GM19238 (cell line): ENCODE measurements around the gene COL23A1.
"Not testable (repeated sequence)": the region's sequence is repeated elsewhere in the genome, so short reads cannot be mapped to it uniquely, and the experiment has no call there.

Source experiments
- DNase-seq: peaks from one replicate; pipeline ENCODE4 v3.0.0; 2011; ENCODE audit warnings: low spot score; ENCODE audit not compliant: insufficient read length

COL23A1 gene

DNA sequence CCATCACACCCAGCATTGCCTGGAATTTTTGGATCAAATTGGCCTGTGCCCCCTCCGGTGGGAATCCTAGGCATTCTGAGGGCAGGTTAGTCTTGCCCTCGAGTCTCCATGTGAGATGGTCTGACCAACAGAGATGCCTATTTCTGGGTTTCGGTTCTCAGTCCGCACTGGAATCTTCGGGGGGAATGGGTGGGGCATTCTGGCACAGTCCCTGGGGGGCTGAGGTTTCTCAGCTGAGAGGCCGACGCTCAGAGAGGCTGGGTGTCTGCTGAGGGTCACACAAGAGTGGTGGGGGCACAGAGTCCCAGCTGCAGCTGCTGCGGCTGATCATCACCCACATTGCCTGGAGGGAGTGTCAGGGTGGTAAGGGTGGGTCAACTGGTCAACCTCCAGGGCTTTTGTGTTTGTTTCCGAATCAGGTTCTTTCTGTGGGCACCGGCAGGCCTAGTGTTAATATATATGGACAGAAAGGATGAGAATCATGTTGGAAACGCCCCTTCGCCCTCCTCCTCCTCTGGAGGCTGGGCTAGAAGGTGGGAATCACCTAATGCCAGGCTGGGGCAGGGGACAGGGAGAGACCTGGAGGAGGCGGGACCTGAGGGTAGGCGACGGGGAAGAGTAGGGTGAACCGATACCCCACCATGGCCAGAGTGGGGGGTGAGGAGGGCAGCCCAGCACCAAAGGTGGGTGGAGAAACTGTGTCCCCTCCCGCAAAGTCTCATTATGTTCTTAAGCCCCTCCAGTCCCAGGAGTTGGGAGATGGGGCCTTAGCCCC is 208.1 kb downstream of the COL23A1 start:
- no peak for DNase-seq

DNA sequence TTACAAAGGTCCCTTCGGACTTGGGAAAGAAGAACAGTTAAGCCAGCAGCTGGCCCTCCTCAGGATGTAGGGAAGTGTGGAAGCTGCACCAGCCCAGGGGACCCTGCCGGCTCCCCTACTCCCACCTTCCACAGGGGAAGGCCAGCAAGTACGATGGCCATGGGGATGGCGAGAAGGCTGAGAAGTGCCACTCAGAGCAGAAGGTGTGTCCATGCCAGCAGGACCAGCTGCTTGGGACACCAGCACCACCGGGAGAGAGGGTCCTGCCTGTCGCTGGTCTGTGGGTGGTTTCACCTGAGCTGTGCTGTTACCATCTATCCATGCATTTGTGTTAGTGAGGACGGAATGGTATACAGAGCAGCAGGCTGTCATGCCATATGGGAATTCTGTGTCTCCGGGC is 209.0 kb downstream of the COL23A1 start:
- DNase-seq, result no peak

DNA sequence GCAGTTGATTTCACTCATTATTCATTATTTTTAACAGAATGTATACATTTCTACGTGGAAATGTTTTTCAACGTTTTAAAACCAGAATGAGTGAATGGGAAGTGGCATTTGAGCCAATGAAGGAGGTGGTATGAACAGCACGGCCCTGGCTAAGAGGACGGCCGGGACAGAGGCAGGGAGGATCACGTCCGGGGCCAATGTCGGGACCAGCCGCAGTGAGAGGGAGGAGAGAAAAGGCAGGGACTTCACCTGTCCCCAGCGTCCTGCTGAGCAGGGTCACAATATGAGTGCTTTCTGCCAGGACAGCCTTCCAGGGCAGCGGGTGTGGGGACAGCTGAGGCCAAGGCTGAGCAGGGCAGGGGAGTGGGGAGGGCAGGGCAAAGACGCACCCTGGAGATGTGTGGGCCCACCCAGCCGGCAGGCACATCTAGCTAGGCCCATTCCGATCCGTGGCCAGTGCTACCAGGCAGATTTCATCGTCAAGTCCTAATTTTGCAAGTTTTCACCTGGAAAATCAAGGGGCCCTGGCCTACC is 209.6 kb downstream of the COL23A1 start:
- DNase-seq, result no peak

DNA sequence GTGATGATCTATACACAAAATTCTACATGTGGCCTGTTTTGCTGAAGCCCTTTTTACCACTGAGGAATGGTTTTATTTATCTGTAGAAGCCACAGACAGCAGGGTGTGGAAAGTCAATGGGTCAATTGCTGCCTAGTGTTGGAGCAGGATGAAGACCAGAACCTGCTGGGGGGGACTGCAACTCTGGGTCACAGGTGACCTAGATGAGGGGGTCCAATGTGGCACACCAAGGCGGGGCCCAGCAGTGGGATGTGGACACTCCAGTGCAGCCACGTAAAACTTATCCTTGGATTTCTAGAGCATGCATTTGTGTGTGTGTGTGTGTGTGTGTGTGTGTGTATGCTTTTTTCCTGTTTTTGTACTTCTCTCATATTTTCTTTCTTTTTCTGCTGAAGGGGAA is 210.1 kb downstream of the COL23A1 start:
- no peak for DNase-seq

DNA sequence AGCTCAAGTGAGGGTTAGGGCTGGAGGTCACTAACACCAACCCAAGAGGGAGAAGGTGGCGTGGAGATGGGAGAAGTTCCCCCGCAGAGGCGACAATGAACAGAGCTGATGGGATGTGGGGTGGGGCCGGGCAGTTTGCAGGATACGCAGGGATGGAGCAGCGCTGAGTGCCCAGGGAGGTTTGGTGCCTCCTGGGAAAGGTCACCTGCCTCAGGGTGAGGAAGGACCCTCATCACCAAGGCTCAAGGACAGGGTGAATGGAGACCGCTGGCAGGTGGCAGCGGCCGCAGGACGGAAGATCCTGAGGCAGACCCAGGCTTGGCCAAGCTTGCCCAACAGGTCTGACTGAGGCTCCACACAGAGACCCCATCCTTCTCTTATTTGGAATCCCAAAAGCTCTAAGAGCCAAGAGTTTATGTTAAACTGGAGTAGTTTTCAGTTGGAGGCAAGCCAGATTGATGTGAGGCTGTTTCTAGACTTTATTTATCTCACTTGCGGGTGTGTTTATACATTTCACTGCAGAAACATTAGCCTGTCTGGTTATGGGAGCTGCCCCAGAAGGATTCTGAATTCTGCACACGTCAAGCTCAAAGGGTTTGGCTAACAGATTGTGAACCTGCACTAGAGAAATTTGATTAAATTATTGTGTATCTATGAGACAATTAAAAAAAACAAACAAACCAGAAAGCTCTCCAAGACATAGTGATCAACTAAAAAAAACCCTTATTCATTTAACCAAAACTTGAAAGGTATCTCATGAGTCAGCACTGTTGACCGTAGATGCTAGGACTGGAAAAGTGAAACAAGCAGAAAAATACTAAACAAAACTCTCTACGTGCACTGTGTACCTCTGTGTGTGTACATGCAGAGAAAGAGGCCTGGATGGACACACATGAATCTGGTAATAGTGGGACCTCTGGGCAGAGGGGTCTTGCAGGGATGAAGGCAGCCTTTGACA is 211.4 kb downstream of the COL23A1 start:
- no peak for DNase-seq

DNA sequence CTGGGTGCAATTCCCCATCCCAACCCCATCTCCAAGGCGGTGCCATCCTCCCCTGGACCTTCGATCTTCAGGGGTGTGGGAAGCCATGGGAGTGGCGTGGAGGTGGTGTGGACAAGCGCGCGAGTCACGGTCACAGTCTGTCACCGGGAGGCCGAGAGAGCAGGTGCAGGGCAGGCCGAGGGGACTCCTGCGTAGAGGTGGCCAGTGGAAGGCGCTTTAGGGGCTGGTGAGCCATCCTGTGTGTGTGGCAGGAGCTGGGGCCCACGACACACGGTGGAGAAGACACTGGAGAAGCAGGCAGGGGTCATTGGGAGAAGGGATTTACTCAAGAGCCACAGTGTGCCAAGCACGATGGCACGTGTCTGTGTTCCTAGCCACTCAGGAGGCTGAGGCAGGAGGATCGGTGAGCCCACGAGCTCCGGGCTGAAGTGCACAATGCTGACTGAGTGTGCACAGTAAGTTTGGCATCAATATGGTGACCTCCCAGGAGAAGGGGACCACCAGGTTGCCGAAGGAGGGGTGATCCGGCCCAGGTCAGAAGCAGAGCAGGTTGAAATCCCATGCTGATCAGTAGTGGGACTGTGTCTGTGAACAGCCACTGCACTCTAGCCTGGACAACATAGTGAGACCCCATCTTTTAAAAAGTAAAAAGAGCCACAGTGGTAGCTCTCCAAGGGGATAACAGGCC is 212.5 kb downstream of the COL23A1 start:
- DNase-seq, result no peak

DNA sequence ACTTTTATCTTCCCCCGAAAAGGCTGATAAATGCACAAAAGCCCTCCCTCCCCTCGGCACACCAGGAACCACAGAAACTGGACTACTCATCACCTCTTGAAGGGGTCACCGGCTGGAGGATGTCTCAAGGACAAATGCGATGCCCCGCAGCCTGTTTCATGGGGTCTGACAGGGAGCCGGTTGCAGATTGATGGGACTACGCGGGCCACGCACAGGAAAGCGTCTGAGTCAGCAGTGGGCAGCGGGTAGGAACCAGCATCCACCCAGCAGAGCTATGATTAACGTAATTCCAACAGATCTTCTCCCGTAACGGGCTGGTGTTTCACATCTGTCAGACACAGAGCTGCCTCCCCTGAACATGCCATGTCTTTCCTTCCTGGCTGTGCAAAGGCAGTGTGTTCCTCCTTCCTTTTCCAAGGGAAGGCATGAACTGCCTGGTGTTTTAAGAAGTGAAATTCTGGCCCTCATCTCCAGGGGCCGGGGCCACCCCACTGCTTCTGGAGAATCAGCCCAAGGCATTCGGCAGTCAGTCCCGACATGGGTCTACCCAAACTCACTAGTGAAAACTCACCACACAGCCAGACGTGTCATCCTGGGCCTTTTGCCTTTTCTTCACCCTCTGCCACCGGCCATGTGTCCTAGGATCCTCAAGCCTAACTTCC is 213.1 kb downstream of the COL23A1 start:
- DNase-seq, result no peak

DNA sequence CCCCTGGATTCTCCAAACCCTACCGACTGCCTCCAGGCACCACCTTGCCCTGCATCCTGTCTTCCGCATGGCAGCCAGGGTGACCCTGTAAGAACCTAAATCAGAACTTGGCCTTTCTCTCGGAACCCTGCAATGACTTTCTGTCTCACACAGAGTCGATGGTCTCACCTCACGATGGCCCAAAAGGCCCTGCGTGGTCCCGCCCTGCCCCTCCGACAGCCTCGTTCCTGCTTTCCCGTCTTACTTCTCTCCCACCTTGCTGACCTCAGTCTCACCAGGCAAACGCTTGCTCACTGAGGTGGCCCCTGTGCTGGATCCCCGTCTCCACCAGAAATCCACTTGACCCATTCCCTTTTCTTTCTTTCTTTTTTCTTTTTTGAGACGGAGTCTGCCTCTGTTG is 214.8 kb downstream of the COL23A1 start:
- no peak for DNase-seq

DNA sequence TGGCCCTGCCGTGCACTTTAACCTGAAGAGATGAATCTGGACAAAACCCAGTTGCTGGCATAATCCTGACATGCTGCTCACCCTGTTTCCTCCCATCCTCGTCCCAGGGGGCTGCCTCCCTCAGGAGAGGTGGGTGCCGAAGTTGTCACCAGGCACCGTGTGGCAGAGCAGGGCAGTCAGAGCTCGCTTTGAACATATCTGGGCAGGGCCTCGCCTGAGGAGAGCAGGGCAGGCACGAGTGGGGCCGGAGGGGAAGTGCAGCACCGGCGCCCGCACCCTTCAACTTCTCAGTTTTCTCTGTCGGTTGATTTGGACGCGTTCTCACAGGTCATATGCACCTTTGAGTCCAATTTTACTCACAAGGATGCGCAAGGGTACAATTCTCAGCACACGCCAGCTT is 216.5 kb downstream of the COL23A1 start:
- DNase-seq, result no peak

DNA sequence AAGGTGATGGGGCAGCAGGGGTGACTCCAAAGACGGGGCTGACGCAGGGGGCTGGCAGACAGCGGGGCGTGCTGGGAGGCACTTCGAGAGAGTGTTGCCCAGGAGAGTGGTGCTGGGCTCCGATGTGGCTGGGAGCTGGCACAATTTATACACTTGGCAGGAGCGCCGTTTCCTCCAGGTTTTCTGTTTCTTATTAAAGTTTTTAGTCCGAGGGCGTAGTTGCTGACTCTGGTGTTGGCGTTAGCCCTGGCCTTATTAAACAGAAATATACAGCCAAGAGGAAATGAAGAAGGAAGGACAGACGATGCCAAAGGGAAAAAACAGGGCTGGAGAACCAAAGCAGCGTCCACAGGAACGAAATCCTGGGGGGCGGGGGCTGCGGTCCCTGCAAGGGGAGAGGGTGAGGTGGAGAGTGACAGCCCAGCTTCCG is 218.0 kb downstream of the COL23A1 start:
- no peak for DNase-seq

DNA sequence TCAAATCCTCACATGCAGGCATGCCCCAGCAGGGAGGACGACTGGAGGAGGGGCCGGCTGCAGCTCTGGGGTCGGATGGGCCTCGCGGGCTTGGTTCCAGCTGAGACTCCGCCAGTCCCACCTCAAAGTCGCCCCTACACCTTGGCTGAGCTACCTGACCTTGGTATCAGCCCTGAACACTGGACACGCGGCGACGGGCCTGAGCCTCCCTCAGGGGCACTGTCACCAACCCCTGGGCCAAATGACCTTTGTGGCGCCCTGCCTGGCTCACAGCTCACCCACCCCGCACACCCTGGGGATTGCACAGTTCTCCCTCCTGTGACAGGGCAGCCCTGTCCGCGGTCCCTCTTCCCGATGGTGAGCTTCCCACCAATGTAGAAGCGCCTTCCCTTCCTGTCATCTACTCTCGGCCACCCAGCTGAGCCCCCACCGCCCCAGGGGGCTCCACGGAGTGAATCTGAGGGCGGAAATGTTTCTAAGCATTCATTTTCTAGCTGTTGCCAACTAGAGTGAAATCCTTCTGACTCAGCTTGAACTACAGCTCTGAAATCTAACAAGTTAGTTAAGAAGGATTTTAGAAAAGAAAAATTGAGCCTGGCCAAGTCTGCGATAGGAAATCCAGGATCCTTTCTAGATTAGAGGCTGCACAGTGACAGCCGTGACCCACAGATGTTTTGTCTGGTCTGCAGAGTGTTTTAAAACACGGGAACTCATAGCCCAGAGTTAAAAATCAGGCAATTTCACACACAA is 218.7 kb downstream of the COL23A1 start:
- DNase-seq, result no peak

DNA sequence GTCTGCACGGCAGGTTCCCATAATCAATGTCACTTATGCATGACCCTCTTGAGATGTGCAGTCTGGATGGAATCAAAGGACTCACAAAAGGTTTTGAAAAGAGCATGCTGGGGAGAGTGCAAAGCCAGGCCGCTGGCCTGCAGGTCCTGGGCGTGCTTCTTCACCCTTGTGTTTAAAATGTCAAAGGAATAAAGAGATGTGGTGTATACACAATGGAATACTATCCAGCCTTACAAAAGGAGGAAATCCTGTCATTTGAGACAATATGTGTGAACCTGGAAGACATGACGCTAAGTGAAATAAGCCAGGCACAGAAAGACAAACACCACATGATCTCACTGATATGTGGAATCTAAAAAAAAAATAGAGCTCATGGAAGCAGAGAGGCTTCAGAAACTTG is 220.1 kb downstream of the COL23A1 start:
- no peak for DNase-seq

DNA sequence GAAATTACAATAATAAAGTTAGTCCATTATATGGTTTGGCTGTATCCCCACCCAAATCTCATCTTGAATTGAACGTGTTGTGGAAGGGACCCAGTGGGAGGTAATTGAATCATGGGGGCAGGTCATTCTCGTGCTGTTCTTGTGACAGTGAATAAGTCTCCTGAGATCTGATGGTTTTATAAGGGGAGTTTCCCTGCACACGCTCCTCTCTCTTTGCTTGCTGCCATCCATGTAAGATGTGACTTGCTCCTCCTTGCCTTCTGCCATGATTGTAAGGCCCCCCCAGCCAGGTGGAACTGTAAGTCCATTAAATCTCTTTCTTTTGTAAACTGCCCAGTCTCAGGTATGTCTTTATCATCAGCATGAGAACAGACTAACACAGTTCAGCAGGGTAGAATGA is 220.7 kb downstream of the COL23A1 start:
- DNase-seq, result not testable (repeated sequence)

DNA sequence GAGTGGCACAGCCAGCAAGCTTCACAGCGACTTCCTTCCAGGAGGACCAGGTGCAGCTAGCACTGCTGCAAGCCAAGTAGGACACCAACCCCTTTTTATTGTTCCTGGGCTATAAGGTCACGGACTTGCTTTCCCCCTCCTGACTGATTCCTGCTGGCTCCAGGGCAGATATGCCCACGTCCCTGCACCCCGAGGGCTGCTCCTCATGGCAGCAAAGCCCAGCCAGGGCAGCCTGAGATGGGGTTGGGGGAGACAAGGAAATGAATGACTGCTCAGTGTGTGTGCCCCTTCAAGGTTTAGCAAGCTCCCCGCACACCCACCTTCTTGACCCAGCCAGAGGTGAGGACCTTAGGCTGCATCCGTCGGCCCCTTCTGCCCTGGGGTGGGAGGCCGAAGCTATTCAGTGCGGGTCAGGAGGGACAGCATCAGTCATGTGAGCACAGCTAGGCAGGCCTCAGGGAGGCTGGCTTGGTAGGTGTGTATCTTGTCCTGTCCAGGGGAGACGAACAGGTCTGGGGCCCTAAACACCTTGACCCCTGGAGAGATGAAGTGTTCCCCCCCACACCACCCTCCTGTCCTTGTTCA is 221.4 kb downstream of the COL23A1 start:
- no peak for DNase-seq

DNA sequence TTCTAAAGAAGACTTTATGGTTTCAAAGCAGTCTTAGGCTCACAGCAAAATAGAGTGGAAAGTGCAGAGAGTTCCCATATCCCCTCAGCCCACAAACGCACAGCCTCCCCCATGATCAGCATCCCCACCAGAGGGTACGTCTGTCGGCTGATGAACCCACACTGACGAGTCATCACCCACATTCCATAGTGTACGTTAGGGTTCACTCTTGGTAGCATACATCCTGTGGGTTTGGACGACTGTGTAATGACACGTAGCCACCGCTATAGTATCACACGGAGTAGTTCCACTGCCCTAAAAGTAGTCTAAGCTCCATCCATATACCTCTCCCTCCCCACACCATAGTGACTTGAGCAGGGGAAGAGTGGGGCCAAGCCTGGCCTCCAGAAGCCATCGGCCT is 221.9 kb downstream of the COL23A1 start:
- DNase-seq, result no peak

DNA sequence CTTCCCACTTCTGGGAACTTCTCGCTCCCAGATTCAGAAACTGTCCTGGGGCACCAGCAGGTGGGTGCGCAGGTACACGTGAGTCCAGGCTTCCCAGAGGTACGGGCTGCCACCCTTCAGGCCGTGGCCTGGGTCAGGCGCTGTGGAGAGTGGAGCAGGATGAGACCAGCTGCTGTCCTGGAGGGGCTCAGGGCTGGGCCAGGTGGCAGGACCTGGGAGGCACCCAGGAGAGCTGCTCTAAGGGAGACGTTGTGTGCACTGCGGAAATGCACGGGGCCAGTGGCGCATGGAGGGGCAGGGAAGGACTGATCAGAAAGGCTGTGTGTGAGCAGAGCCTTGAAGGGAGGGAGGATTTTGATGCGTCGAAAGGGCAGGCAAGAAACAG is 222.5 kb downstream of the COL23A1 start:
- DNase-seq, result no peak

DNA sequence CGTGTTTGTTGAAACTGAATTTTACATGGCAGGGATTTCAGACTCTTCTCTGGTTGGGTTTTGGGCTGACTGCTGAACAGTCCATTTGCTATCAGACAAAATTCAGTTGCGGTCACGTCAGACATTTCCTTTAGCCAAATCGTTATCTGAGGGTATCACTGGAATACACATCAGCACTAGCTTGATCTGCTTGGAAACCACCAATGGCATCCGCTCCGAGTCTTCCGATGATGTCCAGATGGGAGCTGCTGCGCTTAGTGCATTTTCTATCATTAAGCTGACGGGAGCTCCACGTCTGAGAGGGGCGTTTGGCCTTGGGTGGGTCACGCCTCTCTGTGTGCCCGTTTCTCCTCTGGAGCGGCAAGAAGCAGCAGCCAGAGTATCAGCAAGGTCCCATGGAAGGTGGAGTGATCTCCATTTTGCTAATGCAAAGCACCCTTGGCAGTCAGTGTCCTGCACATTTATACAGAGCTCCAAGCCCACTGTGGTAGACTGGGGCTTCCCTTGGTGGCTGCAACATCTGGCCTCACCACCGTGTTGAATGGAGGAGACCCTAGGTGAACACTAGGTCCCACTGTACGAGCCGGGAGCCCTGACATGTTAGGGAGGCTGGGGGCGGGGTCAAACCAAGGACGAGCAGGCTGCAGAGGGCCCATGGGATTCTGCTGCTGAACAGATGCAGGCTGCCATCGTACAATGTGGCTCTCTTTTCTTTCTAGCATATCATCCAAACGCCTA is 223.0 kb downstream of the COL23A1 start:
- no peak for DNase-seq

DNA sequence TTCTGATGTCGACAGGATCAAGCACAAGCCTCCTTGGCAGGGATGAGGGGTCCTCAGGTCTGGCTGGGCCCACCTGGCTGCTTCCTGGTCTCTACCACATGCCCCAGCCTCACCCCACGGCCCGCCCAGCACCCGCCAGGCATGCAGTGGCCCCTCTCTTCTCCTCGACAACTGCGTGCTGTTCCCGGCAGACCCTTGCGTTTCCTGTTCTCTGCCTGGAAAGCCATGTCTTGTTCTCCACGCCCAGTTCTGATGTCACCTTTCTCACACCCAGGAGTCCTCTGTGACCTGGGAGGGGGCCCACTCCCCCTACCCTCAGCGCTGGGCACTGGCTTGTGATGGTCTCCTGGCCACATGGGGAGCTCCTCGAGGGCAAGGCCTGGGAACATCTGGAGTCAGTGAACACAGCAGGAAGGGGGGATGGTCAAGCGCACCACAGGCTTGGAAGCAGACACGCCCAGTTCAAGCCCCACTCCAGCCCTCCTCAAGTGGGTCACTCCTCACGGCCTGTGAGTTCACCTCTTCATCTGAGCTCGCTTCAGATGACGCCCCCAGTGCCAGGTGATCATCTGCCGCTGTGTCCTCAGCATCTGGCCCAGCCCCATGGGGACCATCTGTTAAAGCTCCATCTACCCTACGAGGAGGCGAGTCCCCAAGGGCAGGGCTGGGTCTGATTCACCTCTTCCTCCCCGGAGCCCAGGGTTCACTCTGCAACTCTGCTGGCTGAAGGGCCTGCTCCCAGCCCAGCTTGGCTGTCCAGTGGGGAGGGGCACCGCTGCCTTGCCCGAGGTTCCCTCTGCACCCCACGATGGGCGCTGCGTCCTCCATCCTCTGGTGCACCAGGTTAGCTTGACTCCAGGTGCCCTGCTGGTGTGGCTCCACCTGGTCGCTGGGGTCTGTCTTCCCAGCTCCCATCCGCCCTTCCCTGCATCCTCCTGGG is 224.4 kb downstream of the COL23A1 start:
- DNase-seq, result no peak
